ENCODE data around the gene CSTB.

Gene CSTB

DNA sequence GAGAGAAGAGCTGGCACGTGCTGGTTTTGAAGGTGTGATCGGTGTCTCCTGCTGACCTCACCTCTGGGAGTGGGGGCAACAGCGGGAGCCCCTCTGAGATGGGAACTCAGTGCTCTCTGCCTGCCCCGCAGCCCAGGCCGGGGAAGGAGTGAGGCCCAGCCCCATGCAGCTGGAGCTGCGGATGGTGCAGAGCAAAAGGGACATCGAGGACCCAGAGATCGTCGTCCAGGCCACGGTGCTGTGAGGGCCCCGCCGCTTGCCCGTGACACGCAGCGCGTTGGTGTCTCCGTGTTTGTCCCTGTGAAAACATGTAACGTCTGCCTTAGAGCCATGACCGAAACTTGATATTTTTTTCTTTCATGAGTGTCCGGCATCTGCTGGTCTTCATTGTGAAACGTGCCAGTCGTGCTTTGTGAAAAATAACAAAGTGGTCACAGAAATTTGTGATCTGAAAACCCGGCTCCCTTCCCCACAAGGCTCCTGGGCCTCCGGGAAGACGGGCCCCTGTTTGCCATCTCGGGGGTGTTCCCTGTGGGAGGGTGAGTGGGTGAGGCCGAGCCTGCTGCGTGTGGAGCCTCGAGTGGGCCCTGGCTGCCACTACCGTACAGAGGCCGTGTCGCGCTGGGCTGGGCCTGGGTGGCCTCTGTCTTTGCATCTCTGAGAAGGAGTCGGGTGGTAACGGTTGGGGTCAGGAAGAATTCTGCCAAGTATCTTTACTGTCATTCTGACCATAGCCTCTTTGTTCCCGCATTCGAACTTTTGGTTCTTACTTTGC, 20.1 kb downstream of the CSTB start (continued):
- no peak for TF ChIP-seq SP7 (tag by site-specific recombination; IDR thresholded peaks at IDR 0.05)

DNA sequence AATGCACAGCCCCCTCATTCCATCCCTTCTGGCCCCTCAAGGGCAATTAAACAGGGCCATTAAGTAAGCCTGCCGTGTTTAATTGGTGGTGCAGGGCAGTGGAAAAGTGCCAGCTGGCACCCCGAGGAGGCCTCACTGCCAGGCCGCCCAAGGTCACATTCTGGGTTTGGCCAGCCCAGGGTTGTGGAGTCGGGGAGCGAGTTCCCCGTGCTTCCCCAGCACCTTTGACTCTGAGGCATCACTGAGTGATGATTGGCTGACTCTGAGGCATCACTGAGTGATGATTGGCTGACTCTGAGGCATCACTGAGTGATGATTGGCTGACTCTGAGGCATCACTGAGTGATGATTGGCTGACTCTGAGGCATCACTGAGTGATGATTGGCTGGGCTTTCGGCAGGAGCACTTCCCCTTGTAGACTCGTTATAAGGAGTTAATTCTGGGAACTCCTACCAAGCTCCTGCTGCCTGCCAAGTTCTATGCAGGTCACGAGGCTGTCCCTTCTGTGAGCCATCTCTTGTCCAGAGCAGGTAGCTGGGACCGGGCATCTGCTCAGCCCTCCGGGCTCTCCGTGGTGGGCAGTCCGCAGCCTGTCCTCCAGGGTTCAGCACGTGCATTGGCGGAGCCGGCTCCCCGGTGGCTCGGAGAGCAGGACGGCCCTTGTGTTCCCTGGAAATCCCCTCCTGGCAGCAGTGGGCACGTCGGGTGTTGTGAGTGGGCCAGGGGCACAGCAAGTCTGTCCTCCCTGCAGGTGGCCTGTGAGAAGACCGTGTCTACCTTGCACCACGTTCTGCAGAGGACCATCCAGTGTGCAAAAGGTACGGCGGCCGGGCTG, 20.9 kb downstream of the CSTB start:
- H3K36me3 ChIP-seq (ENCODE audit: control insufficient read depth in 2 of 2, insufficient read depth in 1 of 2, low read length in 2 of 2), result peaks cover 0 to 91% of the 10 kb centered on the region in 2 experiments; a peak in 2 of 3 replicates
- TF ChIP-seq, protein P1, sequence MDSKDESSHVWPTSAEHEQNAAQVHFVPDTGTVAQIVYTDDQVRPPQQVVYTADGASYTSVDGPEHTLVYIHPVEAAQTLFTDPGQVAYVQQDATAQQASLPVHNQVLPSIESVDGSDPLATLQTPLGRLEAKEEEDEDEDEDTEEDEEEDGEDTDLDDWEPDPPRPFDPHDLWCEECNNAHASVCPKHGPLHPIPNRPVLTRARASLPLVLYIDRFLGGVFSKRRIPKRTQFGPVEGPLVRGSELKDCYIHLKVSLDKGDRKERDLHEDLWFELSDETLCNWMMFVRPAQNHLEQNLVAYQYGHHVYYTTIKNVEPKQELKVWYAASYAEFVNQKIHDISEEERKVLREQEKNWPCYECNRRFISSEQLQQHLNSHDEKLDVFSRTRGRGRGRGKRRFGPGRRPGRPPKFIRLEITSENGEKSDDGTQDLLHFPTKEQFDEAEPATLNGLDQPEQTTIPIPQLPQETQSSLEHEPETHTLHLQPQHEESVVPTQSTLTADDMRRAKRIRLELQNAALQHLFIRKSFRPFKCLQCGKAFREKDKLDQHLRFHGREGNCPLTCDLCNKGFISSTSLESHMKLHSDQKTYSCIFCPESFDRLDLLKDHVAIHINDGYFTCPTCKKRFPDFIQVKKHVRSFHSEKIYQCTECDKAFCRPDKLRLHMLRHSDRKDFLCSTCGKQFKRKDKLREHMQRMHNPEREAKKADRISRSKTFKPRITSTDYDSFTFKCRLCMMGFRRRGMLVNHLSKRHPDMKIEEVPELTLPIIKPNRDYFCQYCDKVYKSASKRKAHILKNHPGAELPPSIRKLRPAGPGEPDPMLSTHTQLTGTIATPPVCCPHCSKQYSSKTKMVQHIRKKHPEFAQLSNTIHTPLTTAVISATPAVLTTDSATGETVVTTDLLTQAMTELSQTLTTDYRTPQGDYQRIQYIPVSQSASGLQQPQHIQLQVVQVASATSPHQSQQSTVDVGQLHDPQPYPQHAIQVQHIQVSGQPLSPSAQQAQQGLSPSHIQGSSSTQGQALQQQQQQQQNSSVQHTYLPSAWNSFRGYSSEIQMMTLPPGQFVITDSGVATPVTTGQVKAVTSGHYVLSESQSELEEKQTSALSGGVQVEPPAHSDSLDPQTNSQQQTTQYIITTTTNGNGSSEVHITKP (tag by site-specific recombination; IDR thresholded peaks at IDR 0.05), result no peak
- no peak for TF ChIP-seq WT1 (tag by site-specific recombination; IDR thresholded peaks at IDR 0.05)
- TF ChIP-seq, protein P2, sequence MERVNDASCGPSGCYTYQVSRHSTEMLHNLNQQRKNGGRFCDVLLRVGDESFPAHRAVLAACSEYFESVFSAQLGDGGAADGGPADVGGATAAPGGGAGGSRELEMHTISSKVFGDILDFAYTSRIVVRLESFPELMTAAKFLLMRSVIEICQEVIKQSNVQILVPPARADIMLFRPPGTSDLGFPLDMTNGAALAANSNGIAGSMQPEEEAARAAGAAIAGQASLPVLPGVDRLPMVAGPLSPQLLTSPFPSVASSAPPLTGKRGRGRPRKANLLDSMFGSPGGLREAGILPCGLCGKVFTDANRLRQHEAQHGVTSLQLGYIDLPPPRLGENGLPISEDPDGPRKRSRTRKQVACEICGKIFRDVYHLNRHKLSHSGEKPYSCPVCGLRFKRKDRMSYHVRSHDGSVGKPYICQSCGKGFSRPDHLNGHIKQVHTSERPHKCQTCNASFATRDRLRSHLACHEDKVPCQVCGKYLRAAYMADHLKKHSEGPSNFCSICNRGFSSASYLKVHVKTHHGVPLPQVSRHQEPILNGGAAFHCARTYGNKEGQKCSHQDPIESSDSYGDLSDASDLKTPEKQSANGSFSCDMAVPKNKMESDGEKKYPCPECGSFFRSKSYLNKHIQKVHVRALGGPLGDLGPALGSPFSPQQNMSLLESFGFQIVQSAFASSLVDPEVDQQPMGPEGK (tag by site-specific recombination; IDR thresholded peaks at IDR 0.05), result 0 out of 2 replicates have a peak, but pooled peaks have one; percentile 2
- TF ChIP-seq, protein P3, sequence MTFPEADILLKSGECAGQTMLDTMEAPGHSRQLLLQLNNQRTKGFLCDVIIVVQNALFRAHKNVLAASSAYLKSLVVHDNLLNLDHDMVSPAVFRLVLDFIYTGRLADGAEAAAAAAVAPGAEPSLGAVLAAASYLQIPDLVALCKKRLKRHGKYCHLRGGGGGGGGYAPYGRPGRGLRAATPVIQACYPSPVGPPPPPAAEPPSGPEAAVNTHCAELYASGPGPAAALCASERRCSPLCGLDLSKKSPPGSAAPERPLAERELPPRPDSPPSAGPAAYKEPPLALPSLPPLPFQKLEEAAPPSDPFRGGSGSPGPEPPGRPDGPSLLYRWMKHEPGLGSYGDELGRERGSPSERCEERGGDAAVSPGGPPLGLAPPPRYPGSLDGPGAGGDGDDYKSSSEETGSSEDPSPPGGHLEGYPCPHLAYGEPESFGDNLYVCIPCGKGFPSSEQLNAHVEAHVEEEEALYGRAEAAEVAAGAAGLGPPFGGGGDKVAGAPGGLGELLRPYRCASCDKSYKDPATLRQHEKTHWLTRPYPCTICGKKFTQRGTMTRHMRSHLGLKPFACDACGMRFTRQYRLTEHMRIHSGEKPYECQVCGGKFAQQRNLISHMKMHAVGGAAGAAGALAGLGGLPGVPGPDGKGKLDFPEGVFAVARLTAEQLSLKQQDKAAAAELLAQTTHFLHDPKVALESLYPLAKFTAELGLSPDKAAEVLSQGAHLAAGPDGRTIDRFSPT (tag by site-specific recombination; IDR thresholded peaks at IDR 0.05), result 0 out of 2 replicates have a peak, but pooled peaks have one; percentile 22
- H3K27ac ChIP-seq (ENCODE audit: extremely low read depth, low read depth, low read length), result no peak overlapping the region
- CTCF ChIA-PET, result no interaction called here
- POLR2A ChIA-PET, result no interaction called here
- H3K4me1 ChIP-seq (ENCODE audit: control insufficient read depth, insufficient read depth, low read length), result no peaks in the 10 kb centered on the region
- no peak overlapping the region for H3K4me3 ChIP-seq (ENCODE audit: low read depth, low read length)
- no peaks in the 10 kb centered on the region for H3K9me3 ChIP-seq (ENCODE audit: control insufficient read depth, insufficient read depth, low read depth, low read length)

DNA sequence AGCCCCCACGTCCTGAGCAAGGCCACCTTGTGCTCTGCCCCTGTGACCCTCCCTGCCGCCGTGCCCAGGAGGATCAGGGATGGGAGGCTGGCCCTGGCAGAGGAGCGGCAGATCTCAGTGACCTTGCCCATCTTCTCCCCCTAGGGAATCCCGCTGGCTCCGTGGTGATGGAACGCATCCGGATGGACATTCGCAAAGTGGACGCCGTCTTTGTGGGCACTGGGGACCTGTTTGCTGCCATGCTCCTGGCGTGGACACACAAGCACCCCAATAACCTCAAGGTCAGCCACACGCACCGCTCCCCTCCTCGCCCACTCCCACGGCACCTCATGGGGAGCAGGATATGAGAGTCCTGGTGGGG, 22.7 kb downstream of the CSTB start:
- ChIA-PET CTCF (no interaction called here), POLR2A (no interaction called here)
- no peak overlapping the region for H3K4me3 ChIP-seq (ENCODE audit: low read depth, low read length)
- TF ChIP-seq ZSCAN16 (tag by site-specific recombination; IDR thresholded peaks at IDR 0.05) (no peak), ZNF366 (tag by site-specific recombination; conservative IDR thresholded peaks at IDR 0.05) (no peak), ZNF561 (tag by site-specific recombination; IDR thresholded peaks at IDR 0.05; ENCODE audit: borderline replicate concordance) (no peak), ZNF132 (tag by site-specific recombination; IDR thresholded peaks at IDR 0.05; ENCODE audit: borderline replicate concordance) (no peak), ZNF302 (tag by site-specific recombination; IDR thresholded peaks at IDR 0.05; ENCODE audit: low read depth) (no peak), PRDM1 (tag by site-specific recombination; IDR thresholded peaks at IDR 0.05) (no peak), ZNF169 (tag by site-specific recombination; IDR thresholded peaks at IDR 0.05) (no peak), ZNF585B (tag by site-specific recombination; IDR thresholded peaks at IDR 0.05) (no peak), ZNF571 (tag by site-specific recombination; IDR thresholded peaks at IDR 0.05) (no peak), ZNF549 (tag by site-specific recombination; IDR thresholded peaks at IDR 0.05) (no peak), RBAK (tag by site-specific recombination; IDR thresholded peaks at IDR 0.05) (no peak), MEIS1 (CRISPR knock-in tag; IDR thresholded peaks at IDR 0.05; ENCODE audit: borderline replicate concordance) (no peak), ZNF239 (tag by site-specific recombination; IDR thresholded peaks at IDR 0.05) (no peak), FEZF1 (tag by site-specific recombination; IDR thresholded peaks at IDR 0.05) (no peak)
- TF ChIP-seq, protein P4, sequence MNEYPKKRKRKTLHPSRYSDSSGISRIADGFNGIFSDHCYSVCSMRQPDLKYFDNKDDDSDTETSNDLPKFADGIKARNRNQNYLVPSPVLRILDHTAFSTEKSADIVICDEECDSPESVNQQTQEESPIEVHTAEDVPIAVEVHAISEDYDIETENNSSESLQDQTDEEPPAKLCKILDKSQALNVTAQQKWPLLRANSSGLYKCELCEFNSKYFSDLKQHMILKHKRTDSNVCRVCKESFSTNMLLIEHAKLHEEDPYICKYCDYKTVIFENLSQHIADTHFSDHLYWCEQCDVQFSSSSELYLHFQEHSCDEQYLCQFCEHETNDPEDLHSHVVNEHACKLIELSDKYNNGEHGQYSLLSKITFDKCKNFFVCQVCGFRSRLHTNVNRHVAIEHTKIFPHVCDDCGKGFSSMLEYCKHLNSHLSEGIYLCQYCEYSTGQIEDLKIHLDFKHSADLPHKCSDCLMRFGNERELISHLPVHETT (tag by site-specific recombination; IDR thresholded peaks at IDR 0.05), result no peak
- no peaks in the 10 kb centered on the region for H3K9me3 ChIP-seq (ENCODE audit: control insufficient read depth, insufficient read depth, low read depth, low read length)
- H3K27ac ChIP-seq (ENCODE audit: extremely low read depth, low read depth, low read length), result no peak overlapping the region; the same call in 1 of the 2 replicates
- no peaks in the 10 kb centered on the region for H3K4me1 ChIP-seq (ENCODE audit: control insufficient read depth, insufficient read depth, low read length)
- H3K36me3 ChIP-seq (ENCODE audit: control insufficient read depth in 2 of 2, insufficient read depth in 1 of 2, low read length in 2 of 2), result peaks cover 0 to 92% of the 10 kb centered on the region in 2 experiments; a peak in 2 of 3 replicates
